Right ventricle myocardium inferior (tissue), 1 donor: Measurements from ENCODE around the gene NCSTN. TPM values are rescaled to one million over a fixed set of nuclear protein-coding genes. Genes with fewer than 3 reads are reported as not detected.

Experiments
- ATAC-seq: fragments of 200-7000 bp; cut with Tn5 transposase; one replicate; pipeline ENCODE4 v1.9.1; 2020; ENCODE audit warnings: mild to moderate bottlenecking, moderate library complexity
- DNase-seq: peaks from one replicate; pipeline ENCODE4 v3.0.0; 2021; ENCODE audit errors: missing footprints
- intact Hi-C: fragments of 100-400 bp; cut with DNase I; formaldehyde crosslinking; loops from one replicate; pipeline ENCODE4 v1.11.0; 2022
- long read RNA-seq: library from polyadenylated mRNA; unstranded; transcript quantifications from one replicate; pipeline ENCODE4 v2.0.0, GENCODE V29; 2021
- total RNA-seq: library from RNA; stranded (reverse); fragmentation: NEBNext Ultra II Directional; extraction: Animal tissue kit (Norgen Biotek cat#: 25700); gene quantifications from one replicate; pipeline ENCODE4 v1.2.1, GENCODE V29; 2021
- donor health status: DM: no; HTN: yes; CAD: no; lungs with severe emphysema.

NCSTN gene
- 66.7 TPM for total RNA-seq
- long read RNA-seq, transcript NCSTN-201 (17 exons, 2,936 nt) = major isoform, 28 of 30 reads
- long read RNA-seq, partial matches to known transcripts = 0 of 30 reads
- long read RNA-seq, other reads (novel, unspliced or antisense) = 2 of 30 reads

- ATAC-seq = peak; percentile 99
- DNase-seq = peak; percentile 95
- intact Hi-C loops = no loop called here
Observed at GRCh38 chr1:160342953-160343869, at the start of gene NCSTN, which contains the start of gene COPA. TSS of gene NCSTN (plus strand) at chr1:160343383. CDS start at chr1:160343397, 14 bp downstream. TSS of gene COPA (minus strand) at chr1:160343250. CDS start at chr1:160343170, 80 bp downstream.

GRCh38 chr1:160296036-160296435 lies 47.1 kb upstream of the NCSTN start:
- ATAC-seq (no peak), DNase-seq (no peak)
- intact Hi-C loops = no loop called here

- DNase-seq = no peak
- intact Hi-C loops = no loop called here
- ATAC-seq = no peak
Observed at GRCh38 chr1:160300173-160300572, 43.0 kb upstream of the NCSTN start.

- ATAC-seq = peak; percentile 68
- intact Hi-C loops = no loop called here
- no peak for DNase-seq
Observed at GRCh38 chr1:160307118-160307791, 35.9 kb upstream of the NCSTN start.

GRCh38 chr1:160308451-160309184 lies 34.6 kb upstream of the NCSTN start:
- ATAC-seq = peak; percentile 31
- intact Hi-C loops = no loop called here

GRCh38 chr1:160309185-160309557 lies 34.0 kb upstream of the NCSTN start:
- no peak for ATAC-seq
- DNase-seq = no peak
- intact Hi-C loops = no loop called here

More at GRCh38 chr1:160308451-160309184, 34.6 kb upstream of the NCSTN start:
- no peak for DNase-seq

GRCh38 chr1:160309571-160309970 lies 33.6 kb upstream of the NCSTN start:
- intact Hi-C loops = no loop called here
- DNase-seq (no peak), ATAC-seq (no peak)

GRCh38 chr1:160315359-160315758 lies 27.8 kb upstream of the NCSTN start:
- intact Hi-C loops = no loop called here

GRCh38 chr1:160322831-160323230 lies 20.4 kb upstream of the NCSTN start:
- ATAC-seq (no peak), DNase-seq (no peak)
- intact Hi-C loops = no loop called here

More at GRCh38 chr1:160315359-160315758, 27.8 kb upstream of the NCSTN start:
- ATAC-seq = no peak
- DNase-seq = no peak

GRCh38 chr1:160325252-160325651 lies 17.9 kb upstream of the NCSTN start:
- intact Hi-C loops = no loop called here
- DNase-seq (no peak), ATAC-seq (no peak)

GRCh38 chr1:160326418-160326817 lies 16.8 kb upstream of the NCSTN start:
- intact Hi-C loops = no loop called here
- no peak for DNase-seq
- ATAC-seq = no peak

- no peak for ATAC-seq
- intact Hi-C loops = no loop called here
- no peak for DNase-seq
Observed at GRCh38 chr1:160328184-160328583, 15.0 kb upstream of the NCSTN start.

- intact Hi-C loops = no loop called here
- DNase-seq (no peak), ATAC-seq (no peak)
Observed at GRCh38 chr1:160330119-160330518, 13.1 kb upstream of the NCSTN start.

GRCh38 chr1:160332516-160332915 lies 10.7 kb upstream of the NCSTN start:
- no peak for ATAC-seq
- DNase-seq = no peak
- intact Hi-C loops = no loop called here

- no peak for DNase-seq
- ATAC-seq = no peak
- intact Hi-C loops = loop anchor here (5.0 kb wide), 1 partner anchor 46 kb away; no protein-coding TSS in a partner anchor
Observed at GRCh38 chr1:160338580-160338979, 4.6 kb upstream of the NCSTN start.

- DNase-seq = no peak
- intact Hi-C loops = no loop called here
- no peak for ATAC-seq
Observed at GRCh38 chr1:160340146-160340545, 3.0 kb upstream of the NCSTN start.

- ATAC-seq (no peak), DNase-seq (no peak)
- intact Hi-C loops = no loop called here
Observed at GRCh38 chr1:160340866-160341265, 2.3 kb upstream of the NCSTN start.

GRCh38 chr1:160342526-160342925 lies 657 bp upstream of the NCSTN start:
- intact Hi-C loops = no loop called here
- ATAC-seq = peak; percentile 7
- no peak for DNase-seq

GRCh38 chr1:160344241-160344640 lies 1.1 kb downstream of the NCSTN start:
- intact Hi-C loops = no loop called here
- no peak for ATAC-seq
- no peak for DNase-seq
